GM21381 (cell line): Measurements from ENCODE around the gene TMEM72.

Source experiments
- ATAC-seq: cut with Tn5 transposase; IDR thresholded peaks from one replicate; pipeline ENCODE4 v1.9.1; 2021; ENCODE audit warnings: mild to moderate bottlenecking, moderate library complexity; ENCODE audit not compliant: unreplicated experiment

The TMEM72 gene

DNA sequence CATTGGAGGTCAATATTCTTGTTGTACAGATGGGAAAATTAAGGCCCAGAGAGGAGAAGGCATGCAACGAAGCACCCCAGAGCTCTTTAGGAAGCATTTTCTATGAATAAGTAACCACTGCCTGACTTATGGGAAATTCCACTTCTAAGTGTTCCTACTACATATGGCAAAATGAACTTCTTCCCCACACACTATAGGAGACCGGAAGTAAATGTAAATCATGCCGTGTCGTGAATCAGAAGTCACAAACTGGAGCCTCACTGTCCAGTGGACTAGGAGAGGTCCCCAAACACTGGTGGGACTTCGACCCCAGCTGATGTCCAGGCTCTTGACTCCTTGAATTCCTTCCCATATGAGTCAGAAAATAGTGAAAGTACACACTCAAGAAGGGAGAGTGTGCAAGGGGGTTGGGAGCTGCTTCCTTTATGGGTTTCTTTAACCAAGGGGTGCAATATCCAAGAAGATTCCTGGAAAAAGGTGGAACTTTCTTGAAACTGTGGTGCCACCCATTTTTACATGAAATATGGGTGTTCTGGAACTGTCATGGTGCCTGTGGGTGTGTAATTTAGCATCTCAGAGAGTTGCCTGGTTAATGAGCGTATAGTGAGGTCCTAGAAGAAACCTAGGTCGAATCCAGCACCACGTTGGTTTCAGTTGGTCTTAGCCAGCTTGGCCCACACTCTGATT is 55.1 kb downstream of the TMEM72 start:
- ATAC-seq = peak; percentile 37

DNA sequence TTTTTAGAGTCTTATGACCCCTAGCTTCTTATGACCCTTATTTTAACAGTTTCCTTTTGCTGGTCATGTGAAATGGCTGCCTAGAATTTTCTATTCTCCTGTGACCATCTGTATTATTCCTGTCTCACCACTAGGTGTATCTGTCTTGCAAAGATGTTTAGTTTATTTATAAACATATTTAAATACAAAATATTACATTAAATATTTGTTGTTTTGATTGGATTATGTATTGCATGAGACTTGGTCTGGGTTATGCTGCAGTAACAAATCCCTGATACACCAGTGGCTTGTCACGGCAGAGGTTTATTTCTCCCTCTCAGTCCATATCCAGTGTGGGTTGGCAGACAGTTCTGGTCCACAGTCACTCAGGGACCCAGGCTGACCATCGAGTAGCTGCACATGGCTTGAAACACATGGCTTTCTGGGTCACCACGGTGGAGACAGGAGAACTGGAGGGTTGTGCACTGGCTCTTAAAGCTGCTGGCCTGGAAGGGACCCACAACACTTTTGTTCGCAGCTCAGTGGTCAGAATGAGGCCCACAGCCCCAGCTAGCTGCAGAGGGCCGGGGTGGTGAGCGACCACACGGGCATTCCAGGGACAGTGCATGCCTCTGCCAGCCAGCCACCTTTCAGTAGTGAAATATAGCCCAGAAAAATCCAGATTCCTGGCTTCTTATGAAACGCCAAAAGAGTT is 55.8 kb downstream of the TMEM72 start:
- no peak for ATAC-seq

DNA sequence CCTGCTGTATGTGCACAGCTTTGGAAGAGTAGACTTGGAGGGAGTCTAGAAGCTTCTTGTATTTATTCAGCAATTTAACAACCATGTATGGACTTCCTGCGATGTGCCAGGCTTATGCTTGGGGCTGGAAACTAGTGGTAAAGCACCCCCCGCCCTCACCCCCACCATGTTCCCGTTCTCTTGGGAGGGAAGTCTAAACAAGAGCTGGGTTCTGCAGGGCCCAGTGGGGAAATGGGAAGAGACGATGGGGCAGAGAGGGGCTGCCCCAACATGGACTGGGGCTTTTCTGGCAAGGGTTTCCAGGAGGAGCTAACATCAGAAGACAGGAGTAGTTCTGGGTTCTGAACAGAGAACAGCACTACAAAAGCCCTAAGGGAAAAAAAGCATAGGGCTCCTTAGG is 56.5 kb downstream of the TMEM72 start:
- no peak for ATAC-seq

DNA sequence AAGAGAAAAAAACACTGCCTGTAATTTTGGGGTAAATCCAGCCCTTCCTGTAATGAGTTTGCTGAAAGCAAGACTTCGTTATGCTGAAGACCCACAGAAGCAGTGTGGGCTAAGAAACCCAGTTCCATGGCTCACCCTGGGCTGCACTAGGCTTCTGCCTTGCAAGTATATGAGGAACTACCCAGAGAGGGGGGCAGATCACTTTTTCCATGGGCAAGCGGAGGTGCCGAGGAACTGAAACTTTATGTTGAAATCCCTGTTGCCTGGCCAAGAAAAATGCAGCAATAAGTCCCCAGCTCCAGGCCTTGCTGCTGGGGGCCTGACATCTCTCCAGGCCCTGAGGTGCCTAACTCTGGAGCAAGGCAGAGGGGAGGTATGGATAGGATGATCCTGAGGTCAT is 57.0 kb downstream of the TMEM72 start:
- ATAC-seq = no peak

DNA sequence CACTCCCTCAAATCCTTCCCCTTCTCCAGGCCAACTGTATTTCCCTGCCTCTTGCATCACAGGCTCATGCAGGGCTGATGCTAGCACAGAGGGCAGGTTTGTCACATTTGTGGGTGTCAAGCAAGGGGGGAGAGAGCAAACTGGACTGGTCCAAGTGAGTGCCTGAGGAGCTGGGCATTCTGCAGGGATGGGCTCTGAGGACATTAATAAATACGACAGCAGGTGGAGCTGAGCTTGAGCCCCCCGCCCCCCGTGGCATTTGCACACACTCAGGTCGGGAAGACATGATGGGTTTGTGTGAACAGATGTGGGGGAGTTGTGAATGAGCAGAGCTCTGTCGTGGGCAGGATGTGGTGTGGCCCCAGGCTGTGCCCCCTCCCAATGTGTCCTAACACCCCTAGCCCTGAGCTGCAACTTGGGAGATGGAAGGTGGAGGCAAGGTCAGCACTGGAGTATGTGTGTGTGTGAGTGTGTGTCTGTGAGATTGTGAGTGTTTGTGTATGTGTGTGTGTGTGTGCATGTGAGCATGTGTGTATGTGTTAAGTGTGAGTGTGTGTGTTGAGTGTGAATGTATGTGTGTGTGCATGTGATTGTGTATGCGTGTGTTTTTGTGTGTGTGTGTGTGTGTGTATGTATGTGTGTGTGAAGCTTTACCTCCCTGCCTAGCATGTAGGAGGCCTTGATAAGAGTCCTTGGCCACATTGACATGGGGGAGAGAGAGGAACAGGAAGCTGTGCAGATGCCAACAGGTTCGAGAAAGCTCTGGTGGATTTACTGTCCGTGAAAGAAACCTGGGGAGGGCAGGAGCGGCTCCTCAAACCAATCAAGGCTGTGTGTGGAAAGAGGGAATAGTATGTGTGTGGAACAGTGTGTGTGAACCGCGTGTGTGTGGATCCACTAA is 57.6 kb downstream of the TMEM72 start:
- no peak for ATAC-seq

DNA sequence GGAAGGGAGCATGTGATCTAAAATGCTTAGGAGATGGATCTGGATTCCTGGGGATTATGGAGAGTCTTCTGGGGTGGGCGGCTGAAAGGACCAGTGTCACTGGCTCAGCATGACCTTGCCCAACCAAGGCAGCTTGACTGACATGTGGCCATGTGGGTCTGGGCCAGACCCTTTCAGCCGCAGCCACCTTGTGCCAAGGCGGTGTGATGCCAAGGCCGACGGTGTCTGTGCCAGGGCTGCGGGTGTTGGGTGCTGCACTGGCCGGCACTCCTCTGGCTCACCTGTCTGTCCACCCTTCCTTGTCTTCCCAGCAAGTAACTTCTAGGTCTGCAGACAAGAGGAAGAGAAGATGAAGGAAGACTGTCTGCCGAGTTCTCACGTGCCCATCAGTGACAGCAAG is 58.7 kb downstream of the TMEM72 start:
- no peak for ATAC-seq

DNA sequence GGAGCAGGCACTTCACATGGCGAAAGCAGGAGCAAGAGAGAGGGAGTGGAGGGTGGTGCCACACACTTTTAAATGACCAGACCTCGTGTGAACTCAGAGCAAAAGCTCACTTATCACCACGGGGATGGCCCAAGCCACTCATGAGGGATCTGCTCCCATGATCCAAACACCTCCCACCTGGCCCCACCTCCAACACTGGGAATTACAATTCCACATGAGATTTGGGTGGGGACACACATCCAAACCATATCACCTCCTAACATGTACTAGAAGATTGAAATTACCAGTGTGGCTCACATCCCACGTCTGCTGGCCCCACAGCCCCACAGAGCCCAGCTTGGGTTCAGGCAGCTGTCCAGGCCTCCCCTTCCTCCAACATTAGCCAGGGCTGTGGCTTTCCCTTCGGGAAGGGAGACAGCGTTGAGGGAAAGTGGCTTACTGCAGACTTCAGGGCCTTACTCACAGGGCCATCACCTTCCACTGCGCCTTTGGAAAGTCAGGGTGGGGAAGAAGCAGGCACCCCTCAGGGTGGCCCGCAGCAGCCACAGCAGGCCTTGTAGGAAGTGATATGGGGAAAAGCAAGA is 59.8 kb downstream of the TMEM72 start:
- no peak for ATAC-seq

DNA sequence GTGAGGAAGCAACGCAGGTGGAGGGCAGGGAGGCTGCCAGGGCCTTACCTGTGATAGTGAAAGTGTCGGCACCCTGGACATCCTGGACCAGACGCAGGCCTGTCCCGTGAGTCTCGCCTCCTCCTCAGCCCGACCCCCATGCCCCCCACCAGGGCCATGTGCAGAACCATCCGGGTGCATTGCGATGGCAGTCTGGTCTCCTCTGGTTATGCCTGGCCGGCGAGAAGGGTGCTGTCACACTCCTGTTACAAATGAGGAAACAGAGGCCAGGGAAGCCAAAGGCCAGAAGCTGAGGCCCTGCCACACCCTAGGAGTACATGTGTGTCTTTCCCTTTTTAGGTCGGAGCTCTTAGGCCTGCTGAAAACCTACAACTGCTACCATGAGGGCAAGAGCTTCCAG is 60.3 kb downstream of the TMEM72 start:
- no peak for ATAC-seq

DNA sequence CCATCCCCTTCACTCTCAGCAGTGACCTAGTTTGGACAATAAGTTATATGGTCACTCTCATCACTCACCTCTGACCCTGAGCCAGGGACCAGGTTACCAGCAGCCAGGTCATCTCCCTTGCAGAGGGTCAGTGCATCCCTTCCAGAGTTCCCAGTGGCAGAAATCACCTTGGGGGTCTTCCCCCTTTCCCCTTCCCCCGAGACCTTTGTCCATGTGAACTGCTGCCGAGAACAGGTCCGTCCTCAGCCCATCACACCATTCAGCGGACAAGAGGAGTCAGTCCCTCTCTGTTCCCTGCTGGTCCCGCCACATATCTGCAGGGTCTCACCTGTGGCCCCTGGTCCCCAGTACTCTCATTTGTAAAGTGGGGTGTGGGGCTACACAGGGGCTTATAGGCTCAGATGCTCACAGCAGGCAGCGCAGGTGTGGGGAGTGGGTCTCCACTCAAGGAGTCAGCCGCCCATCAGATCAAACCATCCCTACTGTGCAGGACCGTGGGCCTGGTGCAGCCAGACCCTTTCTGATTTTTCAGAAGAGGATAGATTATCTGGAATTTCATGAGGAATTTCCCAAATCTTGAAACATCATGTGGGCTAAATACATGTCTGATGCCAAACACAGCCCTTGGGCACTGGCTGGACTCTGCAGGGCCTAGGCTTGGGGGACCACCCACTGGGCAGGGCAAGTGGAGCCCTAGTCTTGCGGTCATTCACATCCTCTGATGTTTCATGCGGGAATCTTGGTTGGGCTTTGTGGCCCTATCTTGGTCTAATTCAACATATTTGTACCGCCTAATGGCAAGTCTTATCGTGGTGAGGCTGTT is 61.0 kb downstream of the TMEM72 start:
- no peak for ATAC-seq

DNA sequence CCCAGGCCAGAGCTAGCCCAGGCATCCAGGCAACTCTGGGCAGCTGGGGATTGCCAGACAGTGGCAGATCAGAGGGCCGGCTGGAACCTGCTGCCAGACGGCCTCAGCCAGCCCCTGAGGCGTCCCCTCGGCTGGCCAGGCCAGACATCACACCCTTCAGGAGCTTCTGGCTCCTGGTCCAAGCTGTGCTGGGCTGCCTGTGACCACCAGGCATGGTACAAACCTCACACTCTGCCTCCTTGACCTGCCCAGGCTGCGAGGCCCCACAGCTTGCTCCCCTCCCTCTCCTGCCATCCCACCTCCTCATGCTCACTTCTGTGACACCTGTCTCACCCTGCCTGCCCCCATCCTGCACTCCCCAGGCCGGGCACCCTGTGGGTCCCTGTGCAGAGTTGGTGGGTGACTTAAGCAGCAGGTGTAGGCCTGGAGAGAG is 61.8 kb downstream of the TMEM72 start:
- no peak for ATAC-seq

DNA sequence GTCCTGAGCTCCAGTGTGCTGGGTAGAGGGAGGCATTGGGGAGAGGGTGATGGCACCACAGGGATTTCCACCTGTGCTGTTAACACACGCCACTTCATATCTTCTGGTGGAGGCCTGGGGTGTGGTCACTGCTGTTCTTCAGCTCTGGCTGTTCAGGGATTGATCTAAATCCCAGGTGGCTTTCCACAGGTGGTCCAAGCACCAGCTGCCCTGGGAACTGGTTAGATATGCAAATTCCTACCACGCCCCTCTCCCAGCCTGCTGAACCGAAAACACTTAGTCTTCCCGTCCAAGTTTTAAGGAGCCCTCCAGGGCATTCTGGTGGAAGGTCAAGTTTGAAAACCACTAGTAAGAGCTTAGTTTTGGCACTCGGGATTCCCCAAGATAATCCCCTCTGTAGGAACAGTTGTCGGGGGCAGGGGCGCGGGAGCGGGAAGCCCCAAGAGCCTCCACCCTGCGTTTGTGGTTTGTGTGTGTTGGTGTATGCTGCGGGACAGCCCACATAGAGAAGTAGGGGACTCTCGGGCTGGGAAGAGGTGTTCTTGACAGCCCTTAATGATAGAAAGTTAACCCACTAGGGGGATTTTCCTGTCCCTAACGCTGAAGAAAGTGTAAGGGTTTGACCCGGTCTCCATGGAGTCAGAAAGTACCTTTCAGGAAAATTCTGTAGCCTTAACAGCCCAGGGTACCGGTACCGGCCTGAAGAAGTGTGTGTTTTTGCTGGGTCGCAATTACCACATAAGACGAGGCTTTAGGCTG is 62.4 kb downstream of the TMEM72 start:
- no peak for ATAC-seq

DNA sequence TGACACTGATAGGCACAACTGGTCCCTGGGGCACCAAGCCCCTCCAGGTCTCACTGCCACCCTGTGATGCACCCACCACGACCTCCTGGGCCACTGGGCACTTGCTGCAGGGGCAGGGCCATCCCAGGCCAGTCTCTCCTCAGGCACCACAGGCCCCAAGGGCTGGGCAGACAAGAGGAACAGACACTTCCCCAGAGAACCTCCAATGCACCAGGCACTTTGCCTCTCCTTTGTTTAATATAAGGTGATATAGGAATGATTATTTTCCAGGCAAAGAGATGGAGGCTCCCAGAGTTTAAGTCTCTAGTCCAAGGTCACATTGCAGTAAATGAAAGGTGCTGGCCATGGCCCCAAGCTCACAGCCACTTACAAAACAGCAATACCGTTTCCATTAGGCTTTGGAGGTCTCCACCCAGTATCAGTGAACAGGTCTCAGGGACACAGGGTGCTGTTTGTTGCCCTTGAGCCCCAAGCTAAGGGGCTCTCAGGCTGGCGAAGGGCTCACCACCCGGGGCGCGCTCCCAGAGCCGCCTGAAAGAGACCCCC is 63.0 kb downstream of the TMEM72 start:
- no peak for ATAC-seq

DNA sequence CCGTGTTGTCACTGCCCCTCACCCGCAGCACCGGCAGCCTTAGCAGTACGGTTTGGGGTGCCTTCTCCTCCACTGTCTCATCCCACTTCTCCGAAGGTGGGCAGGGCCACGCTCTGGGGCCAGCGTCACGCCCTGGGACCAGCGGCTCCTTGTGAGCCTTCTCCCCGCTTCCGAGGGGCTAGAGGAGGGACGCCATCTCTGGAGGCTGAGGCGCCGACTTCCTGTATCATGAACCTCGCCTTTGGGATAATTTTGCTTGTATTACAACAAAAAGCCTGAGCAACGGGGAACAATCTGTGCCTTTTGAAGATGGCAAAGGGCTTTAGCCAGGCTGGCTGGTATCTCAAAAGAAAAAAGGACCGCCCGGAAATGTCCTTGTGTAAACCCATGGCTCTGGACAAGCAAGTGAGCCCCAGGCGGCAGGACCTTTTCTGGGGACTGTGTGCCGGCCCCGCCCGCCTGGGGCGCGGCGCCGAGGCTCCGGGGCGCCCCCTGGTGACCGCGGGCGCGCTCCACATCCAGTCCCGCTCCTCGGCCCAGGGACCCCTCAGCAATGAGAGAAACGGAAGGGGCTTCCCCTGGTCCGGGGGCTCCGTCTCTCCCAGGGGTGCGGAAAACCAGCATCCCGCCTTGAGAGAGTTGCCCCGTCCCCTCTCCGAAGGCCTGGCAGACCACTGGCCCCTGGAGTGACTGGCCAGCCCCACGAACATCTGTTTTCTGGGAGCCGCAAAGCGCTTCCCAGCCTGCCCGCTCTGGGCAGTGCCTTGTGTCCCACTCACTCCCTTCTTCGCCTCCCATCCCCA is 63.7 kb downstream of the TMEM72 start:
- ATAC-seq = peak; percentile 81

DNA sequence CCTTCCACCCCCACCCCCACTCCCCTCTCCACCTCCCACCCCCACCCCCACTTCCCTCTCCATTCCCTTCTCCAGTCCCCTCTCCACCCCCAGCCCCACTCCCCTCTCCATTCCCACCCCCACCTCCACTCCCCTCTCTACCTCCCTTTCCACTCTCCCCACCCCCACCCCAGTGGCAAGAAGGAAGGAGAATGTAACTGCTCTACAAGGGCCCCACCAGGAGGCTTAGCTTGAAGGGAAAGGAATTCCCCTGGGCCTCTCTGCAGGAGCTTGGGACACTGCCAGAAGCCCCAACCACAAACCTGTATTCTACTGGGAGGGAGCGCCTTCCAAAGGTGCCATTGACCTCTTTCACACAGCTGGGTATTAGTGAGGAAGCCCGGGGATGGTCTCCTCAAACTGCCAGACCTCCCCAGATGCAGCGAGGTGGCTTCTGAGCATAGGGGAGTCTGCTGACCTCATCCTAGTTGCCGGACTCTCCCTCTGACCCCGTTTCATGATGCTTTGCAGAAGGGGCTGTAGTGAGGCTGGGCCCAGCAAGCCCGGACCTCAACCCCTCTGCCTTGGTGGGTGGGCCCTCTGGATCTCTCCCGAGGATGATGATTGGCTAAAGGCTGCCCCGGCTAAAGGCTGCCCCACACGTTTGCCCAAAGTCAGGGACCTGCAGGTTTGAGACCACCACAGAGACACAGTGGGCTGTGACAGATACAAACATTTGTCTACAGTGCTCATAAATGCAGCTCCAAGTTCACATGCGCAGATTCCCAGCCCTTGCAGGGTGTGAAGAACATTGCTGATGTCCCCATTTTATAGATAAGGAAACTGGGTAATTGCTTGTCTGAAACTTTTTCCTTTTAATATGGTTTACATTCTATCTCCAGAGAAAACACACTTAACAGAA is 64.5 kb downstream of the TMEM72 start:
- no peak for ATAC-seq

DNA sequence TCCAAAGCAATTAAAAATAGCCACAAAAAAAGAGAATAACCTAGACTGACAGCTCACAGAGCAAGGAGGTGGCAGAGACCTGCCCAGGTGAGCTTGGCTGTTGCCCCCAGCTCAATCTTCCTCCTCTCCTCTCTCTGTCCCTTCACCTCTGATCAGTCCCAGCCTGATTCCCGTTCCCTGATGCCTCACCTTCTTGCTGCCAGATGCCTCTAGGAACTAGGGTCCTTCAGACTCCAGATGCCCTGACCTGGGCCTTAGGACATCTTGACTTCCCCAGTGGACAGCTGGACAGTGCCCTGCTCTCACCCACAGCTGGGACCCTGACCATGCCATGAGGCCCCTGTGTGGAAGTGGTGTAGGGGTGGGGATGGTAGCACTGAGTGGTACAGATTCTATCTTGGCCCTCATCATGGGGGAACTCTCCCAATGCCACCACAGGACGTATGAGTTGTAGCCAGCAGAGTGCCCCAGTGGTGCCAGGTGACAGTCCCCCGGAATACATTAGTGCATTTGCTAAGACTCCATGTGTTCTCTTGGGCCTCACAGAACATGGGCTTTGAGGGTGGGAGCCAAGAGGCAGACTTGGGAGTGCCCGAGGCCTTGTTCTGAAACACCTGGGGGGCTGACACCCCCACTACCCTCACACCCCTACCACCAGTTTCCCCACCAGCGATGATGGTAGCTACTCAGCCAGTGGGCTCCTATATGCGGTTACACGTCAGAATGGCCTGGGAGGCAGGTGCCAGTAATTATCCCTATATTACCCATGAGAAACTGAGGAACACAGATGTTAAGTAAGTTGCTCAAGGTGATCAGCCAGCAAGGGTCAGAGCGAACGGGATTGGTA is 65.4 kb downstream of the TMEM72 start:
- ATAC-seq = no peak

DNA sequence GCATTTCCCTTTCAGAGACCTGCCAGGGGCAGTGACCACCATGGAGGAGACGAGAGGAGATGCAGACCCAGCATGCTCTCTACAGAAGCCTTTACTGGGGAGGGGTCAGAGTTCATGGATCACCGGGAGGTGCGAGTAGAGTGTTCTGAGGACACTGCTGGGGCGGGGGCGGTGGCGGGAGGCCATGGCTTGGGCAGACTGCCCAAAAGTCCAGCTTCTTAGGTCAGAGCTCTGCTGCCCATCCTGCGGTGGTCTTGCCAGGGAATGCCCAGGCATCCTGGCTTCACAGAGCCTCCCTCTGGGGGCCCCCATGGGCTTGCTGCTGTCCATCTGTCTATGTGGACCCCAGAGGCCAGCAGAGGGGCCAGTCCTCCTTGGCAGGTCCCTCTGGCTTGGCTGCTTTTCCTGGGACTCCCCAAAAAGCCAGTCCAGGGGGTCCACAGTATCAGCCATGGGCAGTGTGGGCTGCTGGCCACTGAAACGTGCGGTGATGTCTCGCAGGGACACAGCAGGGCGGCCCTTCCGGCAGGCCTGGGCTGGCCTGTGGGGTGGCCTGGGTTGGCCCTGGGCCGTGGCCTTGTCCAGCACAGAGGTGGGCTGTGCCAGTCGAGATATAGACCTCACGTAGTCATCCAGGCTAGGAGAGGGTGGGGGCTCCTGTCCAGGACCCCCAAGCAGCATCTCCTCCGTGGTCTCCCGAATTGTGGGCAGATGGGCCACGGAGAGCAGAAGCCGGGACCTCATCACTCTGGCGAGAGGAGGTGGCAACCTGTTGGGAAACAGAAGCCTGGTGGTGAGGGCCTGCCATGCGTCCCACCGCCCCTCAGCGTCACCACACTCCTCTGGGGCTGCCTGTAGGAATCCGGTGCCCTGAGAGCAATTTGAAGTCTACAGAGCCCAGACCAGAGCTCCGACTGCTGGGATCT is 66.4 kb downstream of the TMEM72 start:
- ATAC-seq = no peak
